Epithelial cell of esophagus (primary cell): ENCODE data around the gene ZNRF3.
"Not testable (repeated sequence)": the region's sequence is repeated elsewhere in the genome, so short reads cannot be mapped to it uniquely, and the experiment has no call there.

Source experiments
- DNase-seq: peaks from one replicate; pipeline ENCODE4 v3.0.0; 2010; ENCODE audit warnings: low read depth
- H3K4me3 ChIP-seq: 2 replicates; pipeline ENCODE4 v1.5.1; 2011; ENCODE audit warnings: mild to moderate bottlenecking, low read length, control low read depth
- CTCF ChIP-seq: IDR thresholded peaks from 2 replicates; pipeline ENCODE4 v1.5.1; 2011; ENCODE audit warnings: low read depth, mild to moderate bottlenecking, low read length, control low read depth, inconsistent platforms; ENCODE audit not compliant: insufficient read depth; ENCODE audit errors: missing control alignments

ZNRF3 gene

GRCh38 chr22:28883917-28884746, 760 bp downstream of the ZNRF3 start:
- peak; percentile 29 for TF ChIP-seq CTCF
- peak; percentile 64 for DNase-seq
- H3K4me3 ChIP-seq, result peak overlapping the region; percentile 61

GRCh38 chr22:28884747-28885350, 1.5 kb downstream of the ZNRF3 start:
- H3K4me3 ChIP-seq, result peak overlapping the region; percentile 61
- no peak for TF ChIP-seq CTCF
- peak; percentile 19 for DNase-seq

GRCh38 chr22:28885939-28886338, 2.6 kb downstream of the ZNRF3 start:
- no peak for DNase-seq
- TF ChIP-seq CTCF, result no peak
- H3K4me3 ChIP-seq, result no peak overlapping the region

GRCh38 chr22:28886679-28887078, 3.3 kb downstream of the ZNRF3 start:
- H3K4me3 ChIP-seq, DNase-seq: not testable (repeated sequence)

- no peak for TF ChIP-seq CTCF
- no peak overlapping the region for H3K4me3 ChIP-seq
- no peak for DNase-seq
Measured at GRCh38 chr22:28887725-28888459, 4.5 kb downstream of the ZNRF3 start.

- H3K4me3 ChIP-seq, result no peak overlapping the region
- TF ChIP-seq CTCF, result no peak
- no peak for DNase-seq
Measured at GRCh38 chr22:28889478-28890024, 6.2 kb downstream of the ZNRF3 start.

GRCh38 chr22:28891156-28891733, 7.9 kb downstream of the ZNRF3 start:
- H3K4me3 ChIP-seq, result no peak overlapping the region
- TF ChIP-seq CTCF, result no peak

More at GRCh38 chr22:28891156-28891733, 7.9 kb downstream of the ZNRF3 start:
- DNase-seq, result no peak
